H1 (cell line): ENCODE data around the gene C1orf21.

Source experiments
- SAP30 ChIP-seq: fragments of 300-600 bp; sonication (generic); IDR thresholded peaks from 2 replicates; pipeline ENCODE4 v1.7.1; 2012; ENCODE audit warnings: low read length, moderate library complexity, mild to moderate bottlenecking, inconsistent platforms; ENCODE audit not compliant: insufficient read depth, insufficient replicate concordance
- TF ChIP-seq, protein P1 (sequence below), 3 experiments: IDR thresholded peaks; 1 replicate in 2 of 3; 2 replicates in 1 of 3; pipeline versions ENCODE4 v1.5.1 to v1.6.1; 2011; ENCODE audit warnings: low read length in 3 of 3, mild to moderate bottlenecking in 3 of 3, inconsistent platforms in 2 of 3, low read depth in 1 of 3, moderate library complexity in 1 of 3; ENCODE audit not compliant: insufficient read depth in 1 of 3; ENCODE audit errors: control extremely low read depth in 1 of 3

GRCh38 chr1:184559117-184559713 is 172.4 kb downstream of the C1orf21 start:
- TF ChIP-seq, protein P1, sequence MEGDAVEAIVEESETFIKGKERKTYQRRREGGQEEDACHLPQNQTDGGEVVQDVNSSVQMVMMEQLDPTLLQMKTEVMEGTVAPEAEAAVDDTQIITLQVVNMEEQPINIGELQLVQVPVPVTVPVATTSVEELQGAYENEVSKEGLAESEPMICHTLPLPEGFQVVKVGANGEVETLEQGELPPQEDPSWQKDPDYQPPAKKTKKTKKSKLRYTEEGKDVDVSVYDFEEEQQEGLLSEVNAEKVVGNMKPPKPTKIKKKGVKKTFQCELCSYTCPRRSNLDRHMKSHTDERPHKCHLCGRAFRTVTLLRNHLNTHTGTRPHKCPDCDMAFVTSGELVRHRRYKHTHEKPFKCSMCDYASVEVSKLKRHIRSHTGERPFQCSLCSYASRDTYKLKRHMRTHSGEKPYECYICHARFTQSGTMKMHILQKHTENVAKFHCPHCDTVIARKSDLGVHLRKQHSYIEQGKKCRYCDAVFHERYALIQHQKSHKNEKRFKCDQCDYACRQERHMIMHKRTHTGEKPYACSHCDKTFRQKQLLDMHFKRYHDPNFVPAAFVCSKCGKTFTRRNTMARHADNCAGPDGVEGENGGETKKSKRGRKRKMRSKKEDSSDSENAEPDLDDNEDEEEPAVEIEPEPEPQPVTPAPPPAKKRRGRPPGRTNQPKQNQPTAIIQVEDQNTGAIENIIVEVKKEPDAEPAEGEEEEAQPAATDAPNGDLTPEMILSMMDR (IDR thresholded peaks at IDR 0.05; ENCODE audit: control extremely low read depth in 1 of 3, insufficient read depth in 1 of 3, low read depth in 1 of 3, low read length in 3 of 3), result no peak
- TF ChIP-seq SAP30, result no peak
